HG03159 (cell line): ENCODE results near the gene CLEC11A.

ENCODE experiments used
- ATAC-seq: cut with Tn5 transposase; IDR thresholded peaks from one replicate; pipeline ENCODE4 v1.9.1; 2021; ENCODE audit warnings: mild to moderate bottlenecking, moderate library complexity; ENCODE audit not compliant: unreplicated experiment

Gene CLEC11A

DNA sequence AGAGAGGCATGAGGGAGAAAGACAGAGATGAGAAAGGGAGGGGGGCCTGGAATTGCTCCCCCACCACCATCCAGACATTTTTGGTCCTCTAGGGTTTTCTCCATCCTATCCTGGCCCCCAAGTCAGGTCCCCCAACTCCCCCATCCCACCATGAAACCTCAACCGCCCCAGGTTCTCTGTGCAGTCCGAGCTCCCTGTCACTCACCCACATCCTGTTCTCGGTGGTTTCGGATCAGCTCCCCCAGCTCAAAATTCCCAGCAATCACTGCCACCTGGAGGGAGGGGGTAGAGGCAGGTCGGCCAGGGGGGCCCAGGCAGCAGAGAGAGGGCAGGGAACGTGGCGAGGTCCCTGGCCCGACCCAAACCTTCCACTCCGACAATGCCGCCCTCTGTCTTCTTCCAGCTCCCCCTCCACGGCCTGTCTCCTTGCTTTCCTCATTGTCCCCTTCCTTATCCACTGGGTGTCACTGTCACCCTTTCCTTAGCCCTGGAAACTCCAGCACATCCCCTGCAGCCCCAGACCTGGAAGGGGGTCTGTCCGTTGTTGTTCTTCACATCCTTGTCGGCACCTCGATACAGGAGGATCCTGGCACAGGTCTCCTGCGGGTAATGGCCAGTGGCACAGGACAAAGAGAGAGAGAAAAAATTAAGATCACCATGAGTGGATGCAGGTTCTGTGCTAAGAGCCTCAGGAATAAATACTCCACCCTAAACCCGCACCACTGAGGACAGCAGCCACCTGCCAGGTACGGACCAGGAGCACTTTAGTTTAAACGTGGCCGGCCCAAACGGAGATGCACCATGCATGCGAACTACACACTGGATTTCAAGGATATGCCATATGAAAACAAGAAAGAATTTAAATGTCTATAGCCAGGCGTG, 19.0 kb upstream of the CLEC11A start:
- no peak for ATAC-seq

DNA sequence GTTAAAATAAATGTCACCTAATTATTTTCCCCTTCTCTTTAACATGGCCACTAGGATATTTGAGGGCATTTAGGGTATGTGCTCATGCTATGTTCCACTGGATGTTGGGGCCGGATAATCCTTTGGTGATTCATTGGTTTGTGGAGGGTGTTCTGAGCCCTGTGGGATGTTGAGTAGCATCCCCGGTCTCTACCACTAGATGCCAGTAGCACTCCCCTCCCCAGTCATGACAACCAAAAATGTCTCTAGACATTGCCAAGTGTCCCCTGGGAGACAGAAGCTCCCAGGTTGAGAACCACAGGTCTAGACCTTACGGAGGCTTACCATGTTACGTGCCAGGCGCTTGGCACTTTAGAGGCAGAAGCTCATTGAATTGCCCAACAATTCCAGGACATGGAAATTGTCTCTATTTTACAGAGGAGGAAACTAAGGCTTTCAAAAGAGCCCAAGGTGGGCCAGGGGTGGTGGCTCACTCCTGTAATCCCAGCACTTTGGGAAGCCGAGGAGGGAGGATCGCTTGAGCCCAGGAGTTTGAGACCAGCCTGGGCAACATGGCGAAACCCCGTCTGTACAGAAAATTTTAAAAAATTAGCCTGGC, 17.6 kb upstream of the CLEC11A start:
- no peak for ATAC-seq

DNA sequence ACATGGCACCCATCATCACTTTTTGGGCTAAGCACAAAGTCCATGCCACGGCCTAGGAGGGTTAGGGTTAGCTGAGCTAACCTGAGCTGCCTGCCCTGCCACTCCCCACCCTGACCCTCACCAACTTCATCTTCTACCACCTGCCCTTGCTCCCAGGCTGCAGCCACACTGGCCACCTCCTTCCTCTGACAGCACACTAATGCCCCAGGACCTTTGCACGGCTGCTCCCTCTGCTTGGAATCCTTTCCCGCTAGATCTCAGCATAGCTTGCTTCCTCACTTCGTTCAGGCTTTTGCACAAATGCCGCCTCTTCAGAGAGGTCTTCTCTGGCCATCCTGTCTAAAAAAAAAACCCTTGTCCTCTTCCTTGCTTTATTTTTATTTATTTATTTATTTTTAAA, 16.8 kb upstream of the CLEC11A start:
- ATAC-seq, result no peak

DNA sequence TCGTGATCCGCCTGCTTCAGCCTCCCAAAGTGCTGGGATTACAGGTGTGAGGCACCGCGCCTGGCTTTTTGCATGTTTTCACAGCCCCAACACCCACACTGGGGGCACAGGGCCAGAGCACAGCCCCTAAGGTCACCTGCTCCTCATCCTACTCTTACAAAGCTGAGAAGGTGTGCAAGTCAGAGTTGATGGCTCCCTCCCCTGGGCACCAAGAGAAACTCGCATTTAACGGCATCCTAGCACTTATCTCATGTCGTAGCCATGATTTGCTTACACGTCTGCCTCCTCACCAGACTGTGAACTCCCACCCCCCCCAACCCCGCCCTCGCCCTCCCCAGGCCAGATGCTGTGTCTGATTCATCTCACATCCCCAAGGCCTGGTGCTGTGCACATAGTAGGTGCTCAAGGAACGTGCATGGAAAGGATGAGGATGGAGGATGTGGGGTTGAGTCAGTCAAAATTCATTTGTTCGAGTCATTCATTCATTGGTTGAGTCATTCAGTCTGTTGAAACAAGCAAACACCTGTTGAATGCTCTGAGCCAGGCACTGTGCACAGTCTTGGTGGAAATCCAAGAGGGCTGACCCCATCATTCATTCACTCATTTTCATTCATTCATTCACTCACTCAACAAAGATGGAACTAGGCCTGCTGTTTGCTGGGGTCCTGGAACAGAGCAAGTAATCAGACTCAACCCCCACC, 14.8 kb upstream of the CLEC11A start:
- ATAC-seq, result no peak

DNA sequence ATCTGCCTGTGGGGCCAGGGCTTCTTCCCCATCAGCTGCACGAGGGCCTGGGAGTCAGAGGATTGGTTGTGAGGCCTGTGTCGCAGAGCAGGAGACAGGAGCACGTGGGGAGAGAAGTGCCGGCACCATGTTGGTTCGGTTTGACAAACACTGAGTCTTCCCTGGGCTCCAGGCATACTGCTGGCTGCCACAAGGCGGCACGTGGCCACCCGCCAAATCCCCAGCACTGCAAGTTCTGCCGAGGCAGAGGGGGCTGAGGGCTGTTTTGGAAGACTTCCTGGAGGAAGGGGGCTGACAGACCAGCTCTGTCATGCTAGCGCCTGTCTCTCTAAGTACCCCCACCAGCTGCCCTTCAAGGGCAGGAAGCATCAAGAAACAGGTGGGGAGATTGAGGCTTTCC, 13.1 kb upstream of the CLEC11A start:
- no peak for ATAC-seq

DNA sequence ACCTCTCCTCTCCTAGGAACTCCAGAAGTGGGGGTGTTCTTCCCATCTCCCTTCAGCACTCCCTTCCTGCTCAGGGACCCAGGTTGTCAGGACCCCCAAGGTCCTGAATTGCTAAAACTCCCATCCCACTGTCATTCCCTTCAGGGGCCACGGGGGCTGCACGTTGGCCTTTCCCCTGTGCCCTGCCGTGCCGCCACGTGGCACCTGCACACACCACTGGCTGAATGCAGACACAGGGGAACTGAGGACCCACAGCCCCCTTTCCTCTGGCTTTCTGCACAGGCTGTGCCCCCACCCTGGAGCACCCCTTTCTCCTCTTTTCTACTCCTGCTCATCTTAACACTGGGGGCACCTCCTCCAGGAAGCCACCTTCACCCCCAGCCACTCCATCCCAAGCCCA, 12.6 kb upstream of the CLEC11A start:
- no peak for ATAC-seq

DNA sequence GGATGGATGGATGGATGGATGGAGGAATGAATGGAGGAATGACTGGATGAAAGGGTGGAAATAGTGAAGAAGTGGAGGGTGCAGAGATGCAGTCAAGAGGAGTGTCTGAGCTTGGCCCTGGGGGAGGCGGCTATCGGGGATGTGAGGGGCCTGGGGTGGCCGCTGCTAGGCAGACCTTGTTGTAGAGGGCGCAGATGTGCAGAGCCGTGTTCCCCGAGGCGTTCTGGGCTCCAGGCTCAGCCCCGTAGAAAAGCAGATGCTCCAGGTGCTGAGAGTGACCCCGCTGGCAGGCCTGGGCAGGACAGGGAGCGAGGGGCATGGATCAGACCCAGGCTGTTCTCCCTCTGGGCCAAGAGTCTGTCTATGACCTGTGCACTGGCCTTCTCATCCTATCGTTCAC, 12.0 kb upstream of the CLEC11A start:
- no peak for ATAC-seq

DNA sequence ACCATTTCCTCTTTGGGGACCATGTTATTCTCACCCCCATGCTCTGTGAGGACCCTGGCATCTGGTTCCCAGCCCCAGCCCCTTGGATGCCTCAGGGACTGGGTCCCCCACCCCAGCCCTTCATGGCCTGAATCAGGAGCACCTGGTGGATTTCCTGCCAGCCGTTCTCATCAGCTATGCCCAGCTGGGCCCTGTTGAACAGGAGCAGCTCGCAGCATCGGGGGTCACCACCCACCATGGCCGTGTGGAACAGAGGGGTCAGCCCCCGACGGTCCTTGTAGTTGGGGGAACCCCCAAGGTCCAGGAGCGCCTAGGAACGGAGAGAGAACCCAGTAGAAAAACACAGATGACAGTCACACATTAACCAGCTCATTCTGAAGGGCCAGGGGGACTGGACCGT, 11.4 kb upstream of the CLEC11A start:
- no peak for ATAC-seq

DNA sequence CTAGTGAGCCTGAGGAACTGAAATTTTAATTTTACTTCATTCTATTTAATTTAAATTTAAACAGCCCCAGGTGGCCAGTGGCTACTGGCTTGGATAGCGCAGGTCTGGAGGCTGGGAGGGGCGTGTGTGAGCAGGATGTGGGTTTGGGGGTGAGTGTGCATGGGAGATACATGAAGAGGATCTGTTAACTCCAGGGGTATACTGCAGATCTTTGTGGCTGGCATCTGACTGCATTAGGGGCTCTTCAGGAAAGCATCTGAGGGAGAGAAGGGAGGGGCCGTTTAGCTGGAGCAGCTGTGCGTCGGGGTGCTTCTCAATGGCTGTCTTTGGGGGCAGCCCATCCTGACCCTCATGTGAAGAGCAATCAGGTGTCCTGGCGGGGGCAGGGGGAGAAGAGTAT, 10.3 kb upstream of the CLEC11A start:
- no peak for ATAC-seq

DNA sequence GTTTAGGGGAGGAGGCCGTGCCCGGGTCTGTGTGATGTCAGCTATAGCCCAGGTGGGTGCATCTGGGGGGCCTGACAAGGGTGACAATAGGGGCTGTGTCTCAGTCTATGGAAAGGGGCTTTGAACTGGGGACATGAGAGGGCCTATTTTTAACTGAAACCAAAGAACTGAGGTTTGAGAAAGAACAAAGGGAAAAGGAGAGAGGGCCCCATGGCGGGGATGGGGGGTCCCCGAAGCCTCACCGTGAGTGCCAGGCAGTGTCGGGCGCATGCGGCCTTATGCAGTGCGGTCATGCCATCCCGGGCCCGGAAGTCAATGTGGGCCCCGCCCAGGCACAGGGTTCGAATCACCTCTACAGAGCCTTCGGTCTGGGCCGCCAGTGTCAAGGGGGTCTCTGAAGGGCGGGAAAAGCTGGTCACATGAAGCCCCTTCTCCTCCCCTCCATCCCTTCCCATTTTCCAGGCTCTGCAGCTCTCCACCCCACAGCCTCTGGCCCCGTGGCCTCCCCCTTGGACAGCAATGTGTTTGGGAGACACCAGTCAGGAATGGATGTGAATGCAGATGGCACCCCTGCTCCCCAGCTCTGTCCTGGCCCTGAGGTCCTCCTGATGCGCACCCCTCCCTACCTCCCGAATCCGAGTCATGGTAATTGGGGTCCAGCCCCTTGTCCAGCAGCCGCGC, 9.5 kb upstream of the CLEC11A start:
- no peak for ATAC-seq

DNA sequence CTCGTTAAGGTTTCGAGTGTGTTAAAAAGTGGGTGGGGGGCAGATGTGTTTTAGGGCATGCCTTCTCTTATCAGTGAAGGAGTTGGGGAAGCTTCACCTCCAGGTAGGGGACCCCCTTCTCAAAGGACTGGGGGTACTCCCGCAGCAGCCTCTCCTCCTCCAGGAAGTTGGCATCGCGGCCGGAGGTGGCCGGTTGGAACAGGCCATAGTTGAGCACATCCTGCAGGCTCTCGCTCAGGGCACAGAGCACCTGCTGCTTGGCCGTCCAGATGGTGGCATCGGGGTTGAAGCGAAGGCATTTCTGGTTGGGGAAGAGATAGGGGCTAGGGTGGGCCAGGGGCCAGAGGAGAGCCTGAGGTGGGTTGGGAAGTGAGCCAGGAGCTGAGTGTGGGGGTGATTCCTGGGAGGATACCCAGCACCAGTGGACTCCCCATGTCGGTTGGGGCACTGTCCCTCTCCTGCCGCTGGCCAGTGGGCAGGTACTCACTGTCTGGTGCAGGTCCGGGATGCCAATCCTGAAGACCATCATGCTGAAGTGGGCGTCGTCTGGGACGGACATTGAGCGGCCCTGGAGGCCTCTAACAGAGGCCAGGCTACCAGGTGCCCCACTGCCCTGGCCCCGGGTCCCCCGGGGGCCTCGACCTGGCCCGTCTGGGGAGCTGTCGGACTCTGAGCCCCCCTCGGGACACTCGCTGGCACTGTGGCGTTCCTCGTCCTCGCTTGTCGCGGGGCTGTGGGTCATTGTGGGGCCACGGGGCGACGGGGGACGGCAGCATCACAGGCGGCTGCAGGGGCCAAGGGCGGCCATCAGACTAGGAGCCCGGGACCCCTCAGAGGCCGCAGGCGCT, 6.8 kb upstream of the CLEC11A start:
- ATAC-seq, result no peak

DNA sequence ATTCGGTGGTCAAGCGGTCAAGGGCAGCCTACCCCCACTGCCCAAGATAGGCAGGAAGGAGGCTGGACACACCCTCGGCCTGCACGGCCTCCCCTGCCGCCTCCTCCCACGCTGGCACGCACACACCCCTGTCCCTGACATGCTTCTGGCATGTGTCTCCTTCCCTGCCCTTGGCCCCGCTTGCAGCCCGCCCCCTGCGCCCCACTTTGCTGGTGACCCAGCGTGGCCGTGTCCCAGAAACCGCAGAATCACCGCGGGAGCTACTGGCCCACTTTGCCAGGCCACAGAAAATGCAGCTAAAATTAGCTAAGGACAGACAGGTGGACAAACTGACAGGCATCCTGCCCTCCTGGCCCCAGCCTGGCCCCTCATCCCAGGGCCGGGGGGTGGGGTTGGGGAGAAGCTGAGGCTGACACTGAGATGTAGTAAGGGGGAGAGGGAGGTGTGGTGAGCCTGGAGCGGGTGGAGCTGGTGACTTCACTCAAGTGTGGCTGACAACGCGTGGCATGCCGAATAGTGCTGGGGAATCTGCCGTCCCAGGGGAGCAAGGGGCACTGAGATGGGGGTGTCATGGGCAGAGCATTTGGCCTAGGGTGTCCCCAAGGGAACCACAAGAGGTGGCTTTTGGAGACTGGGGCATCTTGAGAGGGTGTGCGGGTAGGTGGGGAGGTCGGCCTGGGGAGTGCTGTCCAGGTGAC, 6.0 kb upstream of the CLEC11A start:
- no peak for ATAC-seq

DNA sequence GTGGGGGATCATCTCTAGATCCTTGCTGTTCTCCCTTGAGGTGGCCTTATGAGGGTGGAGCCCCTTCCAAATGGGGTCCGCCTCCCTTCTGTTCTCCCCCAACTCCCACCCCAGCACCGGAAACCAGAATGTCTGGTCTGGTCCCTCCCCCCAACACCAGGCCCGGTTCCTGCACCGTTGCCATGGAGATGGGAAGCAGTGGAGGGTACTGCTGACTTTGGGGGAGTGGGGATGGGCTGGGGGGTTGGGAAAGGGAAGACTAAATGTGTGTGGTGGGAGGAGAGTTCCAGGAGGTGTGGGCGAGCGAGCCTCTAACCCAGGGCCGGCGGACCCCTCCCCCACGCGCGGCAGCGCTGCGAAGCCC, 5.3 kb upstream of the CLEC11A start:
- no peak for ATAC-seq

DNA sequence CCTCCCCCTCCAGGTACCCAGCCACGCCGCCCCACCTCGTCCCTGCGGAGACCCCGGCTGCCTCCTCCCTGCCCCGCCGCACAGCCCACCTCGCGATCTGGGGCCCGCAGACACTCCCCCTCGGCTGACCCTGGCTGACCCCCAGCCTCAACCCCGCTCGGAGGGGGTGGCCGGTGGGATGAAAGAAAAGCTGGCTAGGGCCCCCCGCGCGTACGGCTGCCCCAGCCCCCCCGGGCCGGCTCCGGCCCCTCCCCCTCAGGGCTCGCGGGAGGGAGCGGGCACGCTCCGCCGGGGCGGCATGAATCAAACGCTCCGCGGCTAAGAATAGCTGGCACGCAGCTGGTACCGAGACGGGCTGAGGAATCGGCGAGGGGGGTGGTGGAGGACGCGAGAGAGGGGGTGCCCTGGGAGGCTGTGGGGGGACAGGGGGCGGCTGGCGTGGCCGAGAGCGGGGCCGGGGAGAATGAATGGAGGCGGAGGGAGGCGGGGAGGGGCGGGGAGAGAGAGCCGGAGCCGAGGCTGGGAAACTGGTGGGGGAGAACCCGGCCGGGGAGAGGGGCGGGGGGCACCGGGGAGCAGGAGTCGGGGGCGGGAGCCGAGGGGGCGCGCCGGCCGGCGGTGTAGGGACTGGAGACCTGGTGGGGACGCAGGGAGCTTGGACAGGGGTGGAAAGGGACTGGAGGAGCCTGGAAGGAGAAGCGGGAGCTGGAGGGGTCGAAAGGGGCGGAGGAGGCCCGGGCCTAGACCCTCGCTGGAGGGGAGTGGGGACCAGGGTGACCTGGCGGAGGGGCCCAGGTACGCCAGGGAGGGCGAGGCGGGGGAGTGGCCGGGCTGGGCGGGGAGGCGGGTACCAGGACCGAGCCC, 4.7 kb upstream of the CLEC11A start:
- ATAC-seq, result no peak

DNA sequence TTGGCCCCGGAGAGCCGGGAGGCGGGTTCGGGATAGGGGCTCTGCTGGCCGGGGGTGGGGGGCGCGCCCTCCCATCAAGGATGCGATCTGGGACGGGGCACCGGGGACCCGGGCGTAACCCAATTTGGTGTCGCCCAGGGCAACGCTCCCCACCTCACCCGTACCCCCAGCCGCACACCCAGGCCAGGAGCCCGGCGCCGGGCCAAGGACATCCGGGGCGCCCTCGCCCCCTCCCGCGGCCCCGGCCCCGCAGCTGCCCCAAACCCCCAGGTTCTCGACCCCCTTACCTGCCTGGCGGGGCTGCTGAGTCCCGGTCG, 4.1 kb upstream of the CLEC11A start:
- ATAC-seq, result no peak

DNA sequence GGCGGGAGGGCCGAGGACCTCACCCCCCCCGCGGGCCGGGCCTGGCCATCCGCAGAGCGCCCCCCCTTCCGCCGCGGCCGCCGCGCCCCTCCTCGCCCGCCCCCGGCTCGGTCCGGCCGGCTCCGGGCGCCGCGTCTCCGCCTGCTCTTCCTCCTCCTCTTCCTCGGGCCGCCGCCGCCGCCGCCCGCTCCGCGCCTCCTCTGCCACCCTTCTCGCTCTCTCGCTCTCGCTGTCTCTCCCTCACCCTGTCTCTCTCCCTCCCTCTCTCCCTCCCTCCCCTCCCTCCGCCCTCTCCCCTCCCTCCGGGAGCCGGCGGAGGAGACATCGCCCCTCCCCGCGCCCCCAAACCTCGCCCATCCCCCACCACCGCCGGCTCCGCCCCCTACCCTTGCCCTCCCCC, 3.6 kb upstream of the CLEC11A start, which contains the start of gene SHANK1:
SHANK1 (minus strand) TSS at position 237 of the 400 bp plus-strand sequence. CDS start 2,883 bp downstream, outside the sequence.
- no peak for ATAC-seq

DNA sequence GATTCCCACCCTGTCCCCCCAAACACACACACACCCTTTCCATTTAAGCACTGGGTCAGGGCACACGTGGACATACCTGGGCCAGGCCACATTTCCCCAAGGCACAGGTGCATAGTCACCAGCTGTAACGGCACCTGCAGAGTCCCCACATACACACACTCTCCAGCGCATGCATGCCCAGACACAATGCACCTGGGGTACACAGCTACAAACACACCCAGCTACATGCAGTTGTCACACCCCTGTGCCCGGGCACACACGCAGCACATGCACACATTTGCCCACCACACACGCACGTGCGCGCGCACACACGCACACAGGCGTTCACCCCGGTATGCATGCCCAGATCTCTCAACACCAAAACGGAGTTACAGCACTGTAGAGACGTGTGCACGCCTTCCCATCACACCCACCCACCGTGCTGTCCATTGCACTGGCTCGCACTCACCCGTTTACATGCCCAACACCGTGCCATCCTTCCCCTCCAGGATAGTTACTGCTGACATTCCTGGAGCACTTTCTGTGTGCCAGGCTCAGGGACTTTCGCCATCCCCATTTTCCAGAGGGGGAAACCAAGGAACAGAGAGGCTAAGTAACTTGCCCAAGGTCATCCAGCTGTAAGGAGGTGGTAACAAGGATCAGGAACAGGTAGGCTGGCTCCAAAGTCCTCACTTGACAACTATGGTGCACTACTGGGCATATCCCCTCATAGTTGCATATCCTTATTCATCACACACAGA, 2.8 kb upstream of the CLEC11A start:
- ATAC-seq, result no peak

DNA sequence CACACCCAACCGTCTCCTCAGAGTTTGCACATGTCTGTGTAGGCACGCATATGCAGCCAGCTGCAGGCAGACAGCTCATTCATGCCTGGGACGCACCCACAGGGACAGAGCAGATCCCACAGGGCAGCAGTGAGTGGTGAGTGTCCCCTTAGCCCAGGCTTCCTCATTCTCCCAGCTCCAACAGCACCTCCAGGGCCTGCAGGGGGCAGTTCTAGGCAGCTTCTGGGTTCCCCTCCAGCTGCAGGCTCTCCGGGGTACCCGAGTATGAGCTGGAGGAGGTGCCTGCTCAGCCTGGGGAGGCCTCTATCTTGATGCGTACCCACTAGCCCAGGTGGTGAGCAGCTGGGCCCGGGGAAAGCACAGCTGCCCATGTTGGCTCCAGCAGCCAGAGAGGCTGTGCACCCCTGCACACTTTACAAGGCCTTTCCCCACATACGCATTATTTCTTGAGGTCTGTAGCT, 2.2 kb upstream of the CLEC11A start:
- no peak for ATAC-seq
